ENCODE measurements around the gene MYO9A. TPM values are rescaled to one million over a fixed set of nuclear protein-coding genes. Genes with fewer than 3 reads are reported as not detected.

MYO9A gene
- total and polyA plus RNA-seq, 5 donors: 4.9 to 35.8 (median 33.9) TPM

DNA sequence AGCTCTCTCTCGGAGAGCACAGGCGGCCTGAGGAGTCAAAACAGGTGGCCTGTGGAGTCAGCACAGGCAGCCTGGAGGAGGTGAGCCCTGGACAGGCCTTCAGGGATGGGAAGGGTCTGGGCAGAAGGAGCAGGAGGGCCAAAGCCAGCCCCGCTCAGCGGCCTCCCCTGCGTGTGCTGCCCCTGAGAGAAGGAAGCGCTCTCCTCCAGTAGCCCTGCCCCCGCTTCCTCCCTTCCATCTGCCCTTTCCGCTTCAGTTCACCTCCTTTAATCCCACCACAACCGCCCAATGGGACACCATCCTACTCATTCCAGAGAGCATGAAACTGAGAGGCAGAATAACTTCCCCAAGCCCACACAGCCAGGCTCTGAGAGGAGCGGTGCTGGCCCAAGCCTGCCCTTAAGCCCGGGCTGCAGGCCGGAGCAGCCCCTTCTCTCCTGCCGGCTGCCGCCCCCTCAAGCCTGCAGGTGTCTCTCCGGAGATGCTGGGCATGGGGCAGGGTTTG lies 310.8 kb downstream of the MYO9A start:
- Histone ChIP-seq H3K4me3 (ENCODE audit: low read length) (no peak overlapping the region), H3K27ac (ENCODE audit: low read length) (no peak overlapping the region)
- WGBS: 71% methylated on average over 15 of the region's 15 CpGs

GRCh38 chr15:71806452-71806931 lies 311.5 kb downstream of the MYO9A start:
- Histone ChIP-seq H3K4me3 (ENCODE audit: low read length) (no peak overlapping the region), H3K27ac (ENCODE audit: low read length) (no peak overlapping the region), H3K9me3 (ENCODE audit: control insufficient read depth, low read length) (no peaks in the 10 kb centered on the region), H3K4me1 (ENCODE audit: control insufficient read depth, insufficient read depth, low read length) (peaks cover 2% of the 10 kb centered on the region), H3K27me3 (ENCODE audit: control insufficient read depth, insufficient read depth) (no peaks in the 10 kb centered on the region)
- intact Hi-C loops (cut with DNase I): loop anchor here in 2 of 4 donors (10.0 kb wide), 3 partner anchors 62 to 362 kb away; no protein-coding TSS in a partner anchor
- ATAC-seq: no peak
- 40% methylated on average over 7 of the region's 7 CpGs for WGBS
- DNase-seq: no peak

More for the DNA sequence above, 310.8 kb downstream of the MYO9A start:
- no peak for DNase-seq
- no peak for ATAC-seq
- peaks cover 2% of the 10 kb centered on the region for H3K4me1 ChIP-seq (ENCODE audit: control insufficient read depth, insufficient read depth, low read length)
- H3K27me3 ChIP-seq (ENCODE audit: control insufficient read depth, insufficient read depth): no peaks in the 10 kb centered on the region
- intact Hi-C loops (cut with DNase I): loop anchor here in 2 of 4 donors (10.0 kb wide), 3 partner anchors 62 to 362 kb away; no protein-coding TSS in a partner anchor
- H3K9me3 ChIP-seq (ENCODE audit: control insufficient read depth, low read length): no peaks in the 10 kb centered on the region

GRCh38 chr15:71804695-71805470 lies 313.1 kb downstream of the MYO9A start:
- ATAC-seq (no peak), DNase-seq (no peak)
- Histone ChIP-seq H3K27me3 (ENCODE audit: control insufficient read depth, insufficient read depth) (no peaks in the 10 kb centered on the region), H3K4me1 (ENCODE audit: control insufficient read depth, insufficient read depth, low read length) (peaks cover 2% of the 10 kb centered on the region), H3K4me3 (ENCODE audit: low read length) (no peak overlapping the region), H3K9me3 (ENCODE audit: control insufficient read depth, low read length) (no peaks in the 10 kb centered on the region), H3K27ac (ENCODE audit: low read length) (no peak overlapping the region)
- intact Hi-C loops (cut with DNase I): loop anchor here in 2 of 4 donors (5.0 to 10.0 kb wide), 4 partner anchors 60 to 360 kb away; no protein-coding TSS in a partner anchor
- whole genome bisulfite sequencing: 60% methylated on average over 6 of the region's 6 CpGs

DNA sequence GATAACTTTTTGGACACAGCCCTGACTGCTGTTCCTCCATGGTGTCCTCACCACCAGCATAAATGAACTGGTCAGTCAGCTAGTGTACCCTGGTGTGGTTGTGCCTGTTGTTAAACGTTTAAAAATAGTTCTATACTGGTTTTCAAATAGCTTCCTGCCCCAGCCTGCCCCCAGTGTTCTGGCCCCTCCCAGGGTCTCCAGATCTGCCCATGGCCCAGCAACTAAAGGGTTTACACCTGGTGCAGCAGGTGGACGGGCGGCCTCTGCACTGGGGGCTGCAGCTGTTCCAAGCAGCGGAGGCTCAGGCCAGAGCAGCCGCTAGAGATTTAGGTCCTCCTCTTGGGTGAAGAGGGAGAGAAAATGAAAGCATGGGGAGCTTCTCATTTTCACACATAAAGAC lies 313.7 kb downstream of the MYO9A start:
- Histone ChIP-seq H3K4me3 (ENCODE audit: low read length) (no peak overlapping the region), H3K27me3 (ENCODE audit: control insufficient read depth, insufficient read depth) (no peaks in the 10 kb centered on the region), H3K27ac (ENCODE audit: low read length) (no peak overlapping the region), H3K9me3 (ENCODE audit: control insufficient read depth, low read length) (no peaks in the 10 kb centered on the region), H3K4me1 (ENCODE audit: control insufficient read depth, insufficient read depth, low read length) (peaks cover 2% of the 10 kb centered on the region)
- ATAC-seq (no peak), DNase-seq (no peak)
- intact Hi-C loops (cut with DNase I): loop anchor here in 2 of 4 donors (5.0 to 10.0 kb wide), 4 partner anchors 59 to 359 kb away; no protein-coding TSS in a partner anchor
- 54% methylated on average over 5 of the region's 5 CpGs for WGBS

GRCh38 chr15:71802770-71803169 lies 315.2 kb downstream of the MYO9A start:
- intact Hi-C loops (cut with DNase I): loop anchor here in 2 of 4 donors (5.0 to 10.0 kb wide), 4 partner anchors 58 to 358 kb away; no protein-coding TSS in a partner anchor
- Histone ChIP-seq H3K4me1 (ENCODE audit: control insufficient read depth, insufficient read depth, low read length) (peaks cover 2% of the 10 kb centered on the region), H3K4me3 (ENCODE audit: low read length) (no peak overlapping the region), H3K9me3 (ENCODE audit: control insufficient read depth, low read length) (no peaks in the 10 kb centered on the region), H3K27me3 (ENCODE audit: control insufficient read depth, insufficient read depth) (no peaks in the 10 kb centered on the region), H3K27ac (ENCODE audit: low read length) (no peak overlapping the region)
- ATAC-seq: no peak
- DNase-seq: no peak
- WGBS: 65% methylated on average over 21 of the region's 21 CpGs

GRCh38 chr15:71801935-71802655 lies 315.9 kb downstream of the MYO9A start:
- ATAC-seq (no peak), DNase-seq (no peak)
- intact Hi-C loops (cut with DNase I): loop anchor here in 2 of 4 donors (5.0 to 10.0 kb wide), 4 partner anchors 57 to 357 kb away; no protein-coding TSS in a partner anchor
- H3K4me3 ChIP-seq (ENCODE audit: low read length): no peak overlapping the region
- WGBS: 93% methylated on average over 24 of the region's 24 CpGs
- H3K4me1 ChIP-seq (ENCODE audit: control insufficient read depth, insufficient read depth, low read length): no peaks in the 10 kb centered on the region
- no peaks in the 10 kb centered on the region for H3K27me3 ChIP-seq (ENCODE audit: control insufficient read depth, insufficient read depth)
- no peaks in the 10 kb centered on the region for H3K9me3 ChIP-seq (ENCODE audit: control insufficient read depth, low read length)
- no peak overlapping the region for H3K27ac ChIP-seq (ENCODE audit: low read length)

DNA sequence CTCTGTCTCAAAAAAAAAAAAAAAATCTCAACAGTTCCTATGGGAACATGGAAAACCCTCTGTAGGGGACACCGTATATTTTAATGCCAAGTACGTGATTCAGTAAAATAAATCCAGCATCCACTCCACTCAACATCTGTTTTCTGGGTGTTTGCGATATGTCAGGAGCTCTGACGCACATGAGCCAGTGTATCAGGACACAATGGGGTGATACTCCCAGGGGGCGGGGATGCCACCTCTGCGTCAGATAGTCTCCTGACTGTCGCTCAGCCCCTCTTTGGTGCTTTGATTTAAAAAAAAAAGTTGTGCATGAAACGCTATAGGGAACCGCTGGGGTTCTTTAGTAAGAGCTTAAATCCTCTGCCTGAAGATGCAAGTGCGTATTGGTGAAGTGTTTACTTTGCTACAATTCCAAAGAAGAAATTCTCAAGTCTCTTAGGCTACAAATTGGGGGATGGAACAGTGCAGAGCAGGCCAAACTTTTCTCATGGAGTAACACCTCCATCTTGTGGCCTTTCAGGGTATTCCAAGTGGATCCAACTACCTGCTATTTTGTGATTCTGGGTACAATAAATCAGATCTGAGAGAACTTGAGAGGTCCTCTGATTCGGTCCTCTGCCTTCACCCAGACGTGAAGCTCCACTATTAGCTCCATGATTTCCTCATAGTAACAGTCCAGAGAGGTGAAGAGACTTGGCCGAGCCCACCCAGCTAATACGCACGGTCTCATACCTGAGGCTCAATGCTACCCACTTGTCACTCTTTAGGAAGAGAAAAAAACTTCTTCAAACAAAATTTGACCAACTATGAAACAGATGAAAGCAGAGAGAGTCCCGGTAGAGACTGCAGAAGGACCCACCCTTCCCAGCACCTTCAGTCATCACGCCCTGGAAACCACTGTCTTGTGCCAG lies 316.9 kb downstream of the MYO9A start:
- no peaks in the 10 kb centered on the region for H3K4me1 ChIP-seq (ENCODE audit: control insufficient read depth, insufficient read depth, low read length)
- DNase-seq (no peak), ATAC-seq (peak; percentile 85)
- intact Hi-C loops (cut with DNase I): loop anchor here in 2 of 4 donors (5.0 to 10.0 kb wide), 4 partner anchors 56 to 356 kb away; no protein-coding TSS in a partner anchor
- H3K27me3 ChIP-seq (ENCODE audit: control insufficient read depth, insufficient read depth): no peaks in the 10 kb centered on the region
- no peak overlapping the region for H3K27ac ChIP-seq (ENCODE audit: low read length)
- no peaks in the 10 kb centered on the region for H3K9me3 ChIP-seq (ENCODE audit: control insufficient read depth, low read length)
- WGBS: 55% methylated on average over 17 of the region's 17 CpGs
- no peak overlapping the region for H3K4me3 ChIP-seq (ENCODE audit: low read length)

DNA sequence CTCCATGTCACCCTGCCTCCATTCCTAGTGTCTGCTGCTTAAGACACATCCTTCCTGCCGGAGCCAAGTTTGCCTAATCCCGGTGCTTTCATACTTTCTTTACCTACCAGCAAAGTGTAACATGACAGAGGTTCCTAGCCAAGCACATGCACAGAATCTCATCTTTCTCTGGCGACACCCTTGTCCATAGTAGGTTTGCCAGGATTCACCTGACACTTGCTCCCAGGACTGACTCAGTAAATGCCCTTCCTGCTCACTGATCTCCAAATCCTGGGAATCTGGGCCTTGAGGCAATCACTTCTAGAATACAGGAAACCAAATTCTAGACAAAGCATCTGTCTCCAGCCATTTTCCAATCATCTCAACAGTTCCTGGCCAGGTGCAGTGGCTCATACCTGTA lies 317.8 kb downstream of the MYO9A start:
- H3K9me3 ChIP-seq (ENCODE audit: control insufficient read depth, low read length): no peaks in the 10 kb centered on the region
- no peaks in the 10 kb centered on the region for H3K27me3 ChIP-seq (ENCODE audit: control insufficient read depth, insufficient read depth)
- no peaks in the 10 kb centered on the region for H3K4me1 ChIP-seq (ENCODE audit: control insufficient read depth, insufficient read depth, low read length)
- intact Hi-C loops (cut with DNase I): loop anchor here in 2 of 4 donors (5.0 to 10.0 kb wide), 4 partner anchors 55 to 355 kb away; no protein-coding TSS in a partner anchor
- DNase-seq (no peak), ATAC-seq (no peak)
- H3K27ac ChIP-seq (ENCODE audit: low read length): no peak overlapping the region
- 90% methylated on average over 3 of the region's 3 CpGs for WGBS
- no peak overlapping the region for H3K4me3 ChIP-seq (ENCODE audit: low read length)

GRCh38 chr15:71798641-71799040 lies 319.3 kb downstream of the MYO9A start:
- Histone ChIP-seq H3K4me1 (ENCODE audit: control insufficient read depth, insufficient read depth, low read length) (no peaks in the 10 kb centered on the region), H3K4me3 (ENCODE audit: low read length) (no peak overlapping the region), H3K9me3 (ENCODE audit: control insufficient read depth, low read length) (no peaks in the 10 kb centered on the region), H3K27ac (ENCODE audit: low read length) (no peak overlapping the region), H3K27me3 (ENCODE audit: control insufficient read depth, insufficient read depth) (no peaks in the 10 kb centered on the region)
- no peak for DNase-seq
- WGBS: 77% methylated on average over 6 of the region's 6 CpGs
- intact Hi-C loops (cut with DNase I): no loop called here
- no peak for ATAC-seq

GRCh38 chr15:71792521-71792920 lies 325.4 kb downstream of the MYO9A start:
- WGBS: 28% methylated on average over 2 of the region's 2 CpGs
- no peaks in the 10 kb centered on the region for H3K27me3 ChIP-seq (ENCODE audit: control insufficient read depth, insufficient read depth)

More at GRCh38 chr15:71792521-71792920, 325.4 kb downstream of the MYO9A start:
- Histone ChIP-seq H3K4me3 (ENCODE audit: low read length) (no peak overlapping the region), H3K27ac (ENCODE audit: low read length) (no peak overlapping the region), H3K9me3 (ENCODE audit: control insufficient read depth, low read length) (no peaks in the 10 kb centered on the region), H3K4me1 (ENCODE audit: control insufficient read depth, insufficient read depth, low read length) (no peaks in the 10 kb centered on the region)
- intact Hi-C loops (cut with DNase I): no loop called here
- ATAC-seq: no peak
- no peak for DNase-seq
